HEK293 (cell line): ENCODE data around the gene ANKRD35.

Source experiments
- CTCF ChIP-seq: fragments of 450-650 bp; formaldehyde crosslinking; IDR thresholded peaks from 2 replicates; pipeline ENCODE4 v1.5.1; 2016; ENCODE audit warnings: missing biosample characterization, missing genetic modification characterization
- PRDM4 ChIP-seq: fragments of 450-650 bp; formaldehyde crosslinking; IDR thresholded peaks from 2 replicates; pipeline ENCODE4 v1.5.1; 2017; ENCODE audit warnings: missing biosample characterization, missing genetic modification characterization
- REPIN1 ChIP-seq: fragments of 450-650 bp; formaldehyde crosslinking; IDR thresholded peaks from 2 replicates; pipeline ENCODE4 v1.5.1; 2017; ENCODE audit warnings: missing biosample characterization, missing genetic modification characterization, low read depth
- REST ChIP-seq: fragments of 450-650 bp; formaldehyde crosslinking; IDR thresholded peaks from 2 replicates; pipeline ENCODE4 v1.5.1; 2016; ENCODE audit warnings: missing biosample characterization, missing genetic modification characterization
- SP2 ChIP-seq: fragments of 450-650 bp; formaldehyde crosslinking; IDR thresholded peaks from 2 replicates; pipeline ENCODE4 v1.5.1; 2016; ENCODE audit warnings: missing biosample characterization, missing genetic modification characterization
- SP3 ChIP-seq: fragments of 450-650 bp; formaldehyde crosslinking; IDR thresholded peaks from 2 replicates; pipeline ENCODE4 v1.5.1; 2016; ENCODE audit warnings: missing biosample characterization, missing genetic modification characterization
- TRIM28 ChIP-seq: IDR thresholded peaks from 2 replicates; pipeline ENCODE4 v1.6.1; 2011; ENCODE audit warnings: low read length, control low read depth, borderline replicate concordance
- WT1 ChIP-seq: fragments of 450-650 bp; formaldehyde crosslinking; IDR thresholded peaks from 2 replicates; pipeline ENCODE4 v1.5.1; 2016; ENCODE audit warnings: missing biosample characterization, missing genetic modification characterization
- YY1 ChIP-seq: fragments of 450-650 bp; formaldehyde crosslinking; IDR thresholded peaks from 2 replicates; pipeline ENCODE4 v1.5.1; 2018; ENCODE audit warnings: missing biosample characterization, missing genetic modification characterization
- ZFP41 ChIP-seq: fragments of 450-650 bp; formaldehyde crosslinking; IDR thresholded peaks from 2 replicates; pipeline ENCODE4 v1.5.1; 2016; ENCODE audit warnings: missing biosample characterization, missing genetic modification characterization, borderline replicate concordance
- ZNF155 ChIP-seq: fragments of 450-650 bp; formaldehyde crosslinking; IDR thresholded peaks from 2 replicates; pipeline ENCODE4 v1.5.1; 2016; ENCODE audit warnings: missing biosample characterization, missing genetic modification characterization
- ZNF2 ChIP-seq: fragments of 450-650 bp; formaldehyde crosslinking; IDR thresholded peaks from 2 replicates; pipeline ENCODE4 v1.5.1; 2016; ENCODE audit warnings: missing biosample characterization, missing genetic modification characterization
- ZNF214 ChIP-seq: fragments of 450-650 bp; formaldehyde crosslinking; IDR thresholded peaks from 2 replicates; pipeline ENCODE4 v1.5.1; 2017; ENCODE audit warnings: missing biosample characterization, mild to moderate bottlenecking, missing genetic modification characterization, borderline replicate concordance
- ZNF239 ChIP-seq: fragments of 450-650 bp; formaldehyde crosslinking; IDR thresholded peaks from 2 replicates; pipeline ENCODE4 v1.5.1; 2016; ENCODE audit warnings: missing biosample characterization, missing genetic modification characterization
- ZNF24 ChIP-seq: fragments of 450-650 bp; formaldehyde crosslinking; IDR thresholded peaks from 2 replicates; pipeline ENCODE4 v1.5.1; 2016; ENCODE audit warnings: missing biosample characterization, missing genetic modification characterization
- ZNF280D ChIP-seq: fragments of 450-650 bp; formaldehyde crosslinking; IDR thresholded peaks from 2 replicates; pipeline ENCODE4 v1.5.1; 2016; ENCODE audit warnings: missing biosample characterization, missing genetic modification characterization
- ZNF518A ChIP-seq: fragments of 450-650 bp; formaldehyde crosslinking; conservative IDR thresholded peaks from 2 replicates; pipeline ENCODE4 v1.5.1; 2016; ENCODE audit warnings: low read depth, missing biosample characterization, missing genetic modification characterization
- ZNF558 ChIP-seq: fragments of 450-650 bp; formaldehyde crosslinking; IDR thresholded peaks from 2 replicates; pipeline ENCODE4 v1.5.1; 2016; ENCODE audit warnings: missing biosample characterization, missing genetic modification characterization
- ZNF610 ChIP-seq: fragments of 450-650 bp; formaldehyde crosslinking; IDR thresholded peaks from 2 replicates; pipeline ENCODE4 v1.5.1; 2016; ENCODE audit warnings: missing biosample characterization, missing genetic modification characterization, borderline replicate concordance
- ZNF629 ChIP-seq: fragments of 450-650 bp; formaldehyde crosslinking; IDR thresholded peaks from 2 replicates; pipeline ENCODE4 v1.5.1; 2017; ENCODE audit warnings: missing biosample characterization, missing genetic modification characterization
- ZNF704 ChIP-seq: fragments of 450-650 bp; formaldehyde crosslinking; IDR thresholded peaks from 2 replicates; pipeline ENCODE4 v1.5.1; 2016; ENCODE audit warnings: missing biosample characterization, missing genetic modification characterization

Gene ANKRD35

GRCh38 chr1:145927063-145927886 is 41.6 kb upstream of the ANKRD35 start, which contains the start of gene RBM8A (continued):
- TF ChIP-seq ZNF629 (peak; percentile 80), ZNF2 (tag by site-specific recombination) (peak; percentile 92; the same call in 1 of the 2 replicates), SP3 (tag by site-specific recombination) (peak; percentile 94), ZNF214 (tag by site-specific recombination) (peak; percentile 40; the same call in 1 of the 2 replicates), ZNF558 (tag by site-specific recombination) (no peak; the same call in 1 of the 2 replicates), TRIM28 (peak; percentile 80; the same call in 1 of the 2 replicates), ZNF239 (tag by site-specific recombination) (0 out of 2 replicates have a peak, but pooled peaks have one; percentile 45), SP2 (tag by site-specific recombination) (peak; percentile 98), ZNF518A (tag by site-specific recombination) (peak; percentile 56), REPIN1 (tag by site-specific recombination) (peak; percentile 82; the same call in 1 of the 2 replicates), ZNF610 (tag by site-specific recombination) (peak; percentile 99), ZFP41 (tag by site-specific recombination) (no peak), ZNF280D (tag by site-specific recombination) (peak; percentile 55; the same call in 1 of the 2 replicates), ZNF704 (tag by site-specific recombination) (no peak), CTCF (tag by site-specific recombination) (peak; percentile 98), WT1 (tag by site-specific recombination) (peak; percentile 35; the same call in 1 of the 2 replicates), ZNF24 (peak; percentile 84; the same call in 1 of the 2 replicates), REST (tag by site-specific recombination) (peak; percentile 51; the same call in 1 of the 2 replicates), PRDM4 (tag by site-specific recombination) (peak; percentile 47; the same call in 1 of the 2 replicates), YY1 (peak; percentile 93), ZNF155 (no peak)
